ENCODE results near the gene AGAP3. TPM values are rescaled to one million over a fixed set of nuclear protein-coding genes. Genes with fewer than 3 reads are reported as not detected.

The AGAP3 gene
- total RNA-seq, 4 donors from 2014 or later: 54.9 to 74.4 (median 63.8) TPM

- Histone ChIP-seq H3K4me3 (peak overlapping the region in 3 of 4 donors; percentile 36 to 49 (median 40)), H3K27me3 (no peaks in the 10 kb centered on the region), H3K27ac (peak overlapping the region; percentile 9 to 80 (median 70)), H3K4me1 (peaks cover 0 to 25% (median 19%) of the 10 kb centered on the region in 4 donors), H3K9me3 (no peaks in the 10 kb centered on the region), H3K36me3 (peaks cover 0 to 10% (median 4%) of the 10 kb centered on the region in 4 donors)
- DNase-seq: peak; percentile 60
- intact Hi-C loops (cut with DNase I; ENCODE audit: low total_unique reads): loop anchor here (10.0 kb wide), 1 partner anchor 179 kb away; no protein-coding TSS in a partner anchor
- in situ Hi-C loops (cut with MboI; ENCODE audit: low pct_ligation_motif_present in 1 of 4, low pct_unique_long_range_greater_than_20kb in 1 of 4, low sequenced_read_pairs in 3 of 4): loop anchor here in 2 of 4 donors (5.0 to 10.0 kb wide), 2 partner anchors 46 to 49 kb away; no protein-coding TSS in a partner anchor
- 40% methylated on average over 58 of the region's 58 CpGs; no CpG with 5 or more reads in 1 of the 2 donors for WGBS, 2 donors (ENCODE audit: low coverage in 1 of 2)
- TF ChIP-seq POLR2A (IDR thresholded peaks at IDR 0.05): no peak
- TF ChIP-seq EP300 (IDR thresholded peaks at IDR 0.05; ENCODE audit: low read depth): no peak
- TF ChIP-seq CTCF (IDR thresholded peaks at IDR 0.05): no peak
- TF ChIP-seq POLR2AphosphoS5 (IDR thresholded peaks at IDR 0.05): no peak
Observed at GRCh38 chr7:151125846-151126481, 39.7 kb downstream of the AGAP3 start.

GRCh38 chr7:151126491-151127137 lies 40.3 kb downstream of the AGAP3 start:
- Histone ChIP-seq H3K36me3 (peaks cover 0 to 10% (median 4%) of the 10 kb centered on the region in 4 donors), H3K9me3 (no peaks in the 10 kb centered on the region), H3K4me3 (peak overlapping the region in 1 of 4 donors; percentile 49), H3K27ac (peak overlapping the region in 3 of 4 donors; percentile 68 to 80 (median 73)), H3K27me3 (no peaks in the 10 kb centered on the region), H3K4me1 (peaks cover 0 to 25% (median 19%) of the 10 kb centered on the region in 4 donors)
- DNase-seq: peak; percentile 77
- 40% methylated on average over 16 of the region's 19 CpGs; no CpG with 5 or more reads in 1 of the 2 donors for WGBS, 2 donors (ENCODE audit: low coverage in 1 of 2)
- intact Hi-C loops (cut with DNase I; ENCODE audit: low total_unique reads): loop anchor here (10.0 kb wide), 1 partner anchor 178 kb away; no protein-coding TSS in a partner anchor
- in situ Hi-C loops (cut with MboI; ENCODE audit: low pct_ligation_motif_present in 1 of 4, low pct_unique_long_range_greater_than_20kb in 1 of 4, low sequenced_read_pairs in 3 of 4): loop anchor here in 2 of 4 donors (5.0 to 10.0 kb wide), 2 partner anchors 46 to 48 kb away; no protein-coding TSS in a partner anchor
- peak in 1 of 3 donors; percentile 4 for TF ChIP-seq POLR2AphosphoS5 (IDR thresholded peaks at IDR 0.05)
- no peak for TF ChIP-seq CTCF (IDR thresholded peaks at IDR 0.05)
- no peak for TF ChIP-seq EP300 (IDR thresholded peaks at IDR 0.05; ENCODE audit: low read depth)
- peak; percentile 5 for TF ChIP-seq POLR2A (IDR thresholded peaks at IDR 0.05)

- Histone ChIP-seq H3K4me1 (peaks cover 0 to 25% (median 19%) of the 10 kb centered on the region in 4 donors), H3K27ac (no peak overlapping the region), H3K36me3 (peaks cover 0 to 10% (median 4%) of the 10 kb centered on the region in 4 donors), H3K4me3 (no peak overlapping the region), H3K27me3 (no peaks in the 10 kb centered on the region), H3K9me3 (no peaks in the 10 kb centered on the region)
- intact Hi-C loops (cut with DNase I; ENCODE audit: low total_unique reads) (loop anchor here (10.0 kb wide), 1 partner anchor 177 kb away; no protein-coding TSS in a partner anchor), in situ Hi-C loops (cut with MboI; ENCODE audit: low pct_ligation_motif_present in 1 of 4, low pct_unique_long_range_greater_than_20kb in 1 of 4, low sequenced_read_pairs in 3 of 4) (loop anchor here in 2 of 4 donors (5.0 to 10.0 kb wide), 2 partner anchors 44 to 47 kb away; no protein-coding TSS in a partner anchor)
- no peak for DNase-seq
- no peak for TF ChIP-seq POLR2AphosphoS5 (IDR thresholded peaks at IDR 0.05)
- TF ChIP-seq EP300 (IDR thresholded peaks at IDR 0.05; ENCODE audit: low read depth): no peak
- no peak for TF ChIP-seq POLR2A (IDR thresholded peaks at IDR 0.05)
- TF ChIP-seq CTCF (IDR thresholded peaks at IDR 0.05): no peak
- WGBS, 2 donors (ENCODE audit: low coverage in 1 of 2): 80% methylated on average over 14 of the region's 14 CpGs; no CpG with 5 or more reads in 1 of the 2 donors
Observed at GRCh38 chr7:151128144-151128543, 41.9 kb downstream of the AGAP3 start.

GRCh38 chr7:151128716-151129115 lies 42.4 kb downstream of the AGAP3 start:
- Histone ChIP-seq H3K9me3 (no peaks in the 10 kb centered on the region), H3K27ac (no peak overlapping the region), H3K36me3 (peaks cover 0 to 10% (median 4%) of the 10 kb centered on the region in 4 donors), H3K27me3 (no peaks in the 10 kb centered on the region), H3K4me3 (no peak overlapping the region), H3K4me1 (peaks cover 0 to 25% (median 19%) of the 10 kb centered on the region in 4 donors)
- TF ChIP-seq POLR2AphosphoS5 (IDR thresholded peaks at IDR 0.05) (no peak), CTCF (IDR thresholded peaks at IDR 0.05) (no peak), EP300 (IDR thresholded peaks at IDR 0.05; ENCODE audit: low read depth) (no peak), POLR2A (IDR thresholded peaks at IDR 0.05) (no peak)
- WGBS, 2 donors (ENCODE audit: low coverage in 1 of 2): 88% methylated on average over 7 of the region's 8 CpGs; no CpG with 5 or more reads in 1 of the 2 donors
- no peak for DNase-seq
- intact Hi-C loops (cut with DNase I; ENCODE audit: low total_unique reads): loop anchor here (10.0 kb wide), 1 partner anchor 176 kb away; no protein-coding TSS in a partner anchor
- in situ Hi-C loops (cut with MboI; ENCODE audit: low pct_ligation_motif_present in 1 of 4, low pct_unique_long_range_greater_than_20kb in 1 of 4, low sequenced_read_pairs in 3 of 4): loop anchor here in 2 of 4 donors (5.0 to 10.0 kb wide), 2 partner anchors 44 to 46 kb away; no protein-coding TSS in a partner anchor
